ENCODE measurements around the gene DOCK11. TPM values are rescaled to one million over a fixed set of nuclear protein-coding genes. Genes with fewer than 3 reads are reported as not detected.
"Not testable (repeated sequence)": the region's sequence is repeated elsewhere in the genome, so short reads cannot be mapped to it uniquely, and the experiment has no call there.

DOCK11 gene
- total RNA-seq, 3 donors from 2014 or later: 4.5 to 31.6 (median 8.4) TPM

- intact Hi-C loops (cut with DNase I, micrococcal nuclease): no loop called here
- Histone ChIP-seq H3K4me1 (ENCODE audit: low read depth) (no peaks in the 10 kb centered on the region), H3K9me3 (no peaks in the 10 kb centered on the region), H3K36me3 (ENCODE audit: low read depth) (no peaks in the 10 kb centered on the region), H3K4me3 (no peak overlapping the region)
- no peak for DNase-seq
- no peak for TF ChIP-seq CTCF (IDR thresholded peaks at IDR 0.05)
- no peak for ATAC-seq
Observed at GRCh38 chrX:118484216-118484903, 11.3 kb upstream of the DOCK11 start.

GRCh38 chrX:118486693-118487092 is 8.9 kb upstream of the DOCK11 start:
- intact Hi-C loops (cut with DNase I, micrococcal nuclease); DNase-seq; H3K4me1 ChIP-seq (ENCODE audit: low read depth); H3K4me3 ChIP-seq; ATAC-seq; H3K9me3 ChIP-seq; H3K36me3 ChIP-seq (ENCODE audit: low read depth): not testable (repeated sequence)

- ATAC-seq: no peak
- H3K9me3 ChIP-seq: no peaks in the 10 kb centered on the region
- no peaks in the 10 kb centered on the region for H3K36me3 ChIP-seq (ENCODE audit: low read depth)
- TF ChIP-seq CTCF (IDR thresholded peaks at IDR 0.05): no peak
- no peak for DNase-seq
- no peak overlapping the region for H3K4me3 ChIP-seq
- intact Hi-C loops (cut with DNase I, micrococcal nuclease): no loop called here
- no peaks in the 10 kb centered on the region for H3K4me1 ChIP-seq (ENCODE audit: low read depth)
Observed at GRCh38 chrX:118493016-118493415, 2.6 kb upstream of the DOCK11 start.

GRCh38 chrX:118493653-118494297 is 1.8 kb upstream of the DOCK11 start:
- TF ChIP-seq CTCF (IDR thresholded peaks at IDR 0.05): no peak
- Histone ChIP-seq H3K36me3 (ENCODE audit: low read depth) (no peaks in the 10 kb centered on the region), H3K9me3 (no peaks in the 10 kb centered on the region), H3K4me1 (ENCODE audit: low read depth) (no peaks in the 10 kb centered on the region), H3K4me3 (no peak overlapping the region)
- ATAC-seq (no peak), DNase-seq (no peak)
- intact Hi-C loops (cut with DNase I, micrococcal nuclease): no loop called here

- intact Hi-C loops (cut with DNase I, micrococcal nuclease): no loop called here
Observed at GRCh38 chrX:118495958-118496762, 545 bp downstream of the DOCK11 start.

More at GRCh38 chrX:118495958-118496762, 545 bp downstream of the DOCK11 start:
- no peak for TF ChIP-seq CTCF (IDR thresholded peaks at IDR 0.05)
- peak overlapping the region; percentile 42 for H3K4me3 ChIP-seq
- no peaks in the 10 kb centered on the region for H3K4me1 ChIP-seq (ENCODE audit: low read depth)
- no peaks in the 10 kb centered on the region for H3K9me3 ChIP-seq
- peak; percentile 60 to 89 (median 72) for DNase-seq
- no peaks in the 10 kb centered on the region for H3K36me3 ChIP-seq (ENCODE audit: low read depth)
- ATAC-seq: peak; percentile 82
